OCI-LY7 (cell line): Measurements from ENCODE around the gene ACTL7B. TPM values are rescaled to one million over a fixed set of nuclear protein-coding genes. Genes with fewer than 3 reads are reported as not detected.

Source experiments
- BruUV-seq: library from RNA; stranded (reverse); fragments of 400-500 nt; replicated peaks from 2 replicates; lab custom pipeline; 2021; lab: Mats Ljungman, UMichigan
- CTCF ChIA-PET: fragments of 300-600 bp; sonication (Branson Sonifier 250); formaldehyde crosslinking; loops from one replicate; lab custom pipeline; 2022; ENCODE audit warnings: antibody characterized with exemption; ENCODE audit not compliant: unreplicated experiment; lab: Charles Lee
- POLR2A ChIA-PET: fragments of 300-600 bp; sonication (Branson Sonifier 250); formaldehyde crosslinking; loops from one replicate; lab custom pipeline; 2022; ENCODE audit warnings: antibody characterized with exemption; lab: Charles Lee
- DNase-seq: peaks from one replicate; pipeline ENCODE4 v3.0.0-alpha.2; 2015; ENCODE audit warnings: low spot score
- H2AFZ ChIP-seq: fragments of 200-600 bp; sonication (generic), shearing (Covaris generic); 2 replicates; pipeline ENCODE4 v1.6.1; 2014; ENCODE audit warnings: mild to moderate bottlenecking, antibody characterized with exemption, low read length, moderate library complexity
- H3K27ac ChIP-seq: fragments of 200-600 bp; sonication (generic); 2 replicates; pipeline ENCODE4 v1.5.1; 2014; ENCODE audit warnings: mixed run types, low read depth, mild to moderate bottlenecking, moderate library complexity, low read length, inconsistent platforms; ENCODE audit not compliant: poor library complexity, severe bottlenecking
- H3K36me3 ChIP-seq: fragments of 200-600 bp; sonication (generic); 2 replicates; pipeline ENCODE4 v1.6.1; 2014; ENCODE audit warnings: mild to moderate bottlenecking, antibody characterized with exemption, low read length, moderate library complexity, mixed read lengths; ENCODE audit not compliant: insufficient read depth
- H3K4me1 ChIP-seq: fragments of 200-600 bp; sonication (generic); 2 replicates; pipeline ENCODE4 v1.5.1; 2014; ENCODE audit warnings: mild to moderate bottlenecking, low read length; ENCODE audit not compliant: insufficient read depth, poor library complexity, severe bottlenecking
- H3K4me2 ChIP-seq: fragments of 200-600 bp; sonication (generic); 2 replicates; pipeline ENCODE4 v1.6.1; 2014; ENCODE audit warnings: mild to moderate bottlenecking, low read length
- H3K4me3 ChIP-seq: fragments of 200-600 bp; sonication (generic); 2 replicates; pipeline ENCODE4 v1.5.1; 2014; ENCODE audit warnings: mild to moderate bottlenecking, low read depth, low read length; ENCODE audit not compliant: poor library complexity, severe bottlenecking
- H3K79me2 ChIP-seq: fragments of 200-600 bp; sonication (generic); 2 replicates; pipeline ENCODE4 v1.6.1; 2016; ENCODE audit warnings: low read depth, mild to moderate bottlenecking, low read length, moderate library complexity, mixed read lengths; ENCODE audit not compliant: insufficient read depth
- H3K9me2 ChIP-seq: fragments of 200-600 bp; sonication (generic); 2 replicates; pipeline ENCODE4 v1.6.1; 2016; ENCODE audit warnings: mild to moderate bottlenecking, low read length, mixed read lengths; ENCODE audit not compliant: insufficient read depth
- H3K9me3 ChIP-seq: fragments of 200-600 bp; sonication (generic); 2 replicates; pipeline ENCODE4 v1.6.1; 2014; ENCODE audit warnings: mild to moderate bottlenecking, mixed run types, low read length, mixed read lengths
- H4K20me1 ChIP-seq: fragments of 200-600 bp; sonication (generic); 2 replicates; pipeline ENCODE4 v1.6.1; 2014; ENCODE audit warnings: mild to moderate bottlenecking, antibody characterized with exemption, low read length, moderate library complexity, mixed read lengths; ENCODE audit not compliant: insufficient read depth
- EZH2phosphoT487 ChIP-seq: fragments of 200-600 bp; sonication (generic); IDR thresholded peaks from 2 replicates; pipeline ENCODE4 v1.6.1; 2018; ENCODE audit warnings: low read depth, borderline replicate concordance, mild to moderate bottlenecking, mixed run types, antibody characterized with exemption, low read length, moderate library complexity, mixed read lengths
- intact Hi-C: fragments of 100-400 bp; cut with micrococcal nuclease; formaldehyde crosslinking; loops from one replicate; pipeline ENCODE4 v1.10.0; 2022; ENCODE audit not compliant: unreplicated experiment
- total RNA-seq, 2 experiments: library from RNA; depleted of rRNA in 1 of 2; stranded (reverse); fragments of >200 nt in 1 of 2; shearing (Covaris generic) in 1 of 2; gene quantifications; 2 replicates each; pipeline ENCODE4 v1.2.3, GENCODE V29; 2014 to 2022
- TF ChIP-seq, protein P1 (sequence below): fragments of 200-600 bp; sonication (generic); conservative IDR thresholded peaks from 2 replicates; pipeline ENCODE4 v1.5.1; 2014; ENCODE audit warnings: mild to moderate bottlenecking, antibody characterized with exemption, low read length, moderate library complexity, mixed read lengths

The ACTL7B gene
- total RNA-seq, 2 experiments from 2014 or later = not detected

DNA sequence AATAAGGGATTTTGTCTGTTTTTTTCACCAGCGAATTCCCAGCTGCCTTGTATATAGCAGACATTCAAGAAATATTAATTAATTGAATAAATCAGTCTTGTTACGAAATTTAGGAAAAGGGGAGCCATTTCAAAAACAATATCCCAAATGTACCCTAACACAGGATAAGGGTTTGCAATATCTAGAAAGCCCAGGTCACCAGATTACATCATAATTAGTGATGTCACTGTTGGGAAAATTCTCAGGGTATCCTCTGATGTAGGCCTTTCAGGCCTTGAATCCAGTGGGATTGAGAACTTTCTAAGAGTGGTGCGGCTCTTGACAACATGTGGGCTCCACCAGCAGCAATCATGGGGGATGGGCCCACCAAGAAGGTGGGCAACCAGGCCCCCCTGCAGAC, 6.2 kb upstream of the ACTL7B start, which contains the start of gene ACTL7A:
Gene ACTL7A, plus strand, starts transcription at position 270 of the 400 bp plus-strand sequence. Its CDS starts 57 bp downstream, at position 327.
- Histone ChIP-seq H3K36me3 (no peaks in the 10 kb centered on the region), H3K27ac (no peak within 1 kb of the TSS), H3K4me3 (no peak within 1 kb of the TSS), H3K79me2 (no peaks in the 10 kb centered on the region), H3K4me2 (no peak within 1 kb of the TSS), H4K20me1 (no peaks in the 10 kb centered on the region), H3K4me1 (no peaks in the 10 kb centered on the region), H2AFZ (no peak within 1 kb of the TSS), H3K9me3 (no peaks in the 10 kb centered on the region), H3K9me2 (no peaks in the 10 kb centered on the region)
- no TSS peak for BruUV-seq
- intact Hi-C loops = no loop called here
- ChIA-PET POLR2A (no interaction called here), CTCF (no interaction called here)
- no peak for TF ChIP-seq EZH2phosphoT487
- TF ChIP-seq, protein P1, sequence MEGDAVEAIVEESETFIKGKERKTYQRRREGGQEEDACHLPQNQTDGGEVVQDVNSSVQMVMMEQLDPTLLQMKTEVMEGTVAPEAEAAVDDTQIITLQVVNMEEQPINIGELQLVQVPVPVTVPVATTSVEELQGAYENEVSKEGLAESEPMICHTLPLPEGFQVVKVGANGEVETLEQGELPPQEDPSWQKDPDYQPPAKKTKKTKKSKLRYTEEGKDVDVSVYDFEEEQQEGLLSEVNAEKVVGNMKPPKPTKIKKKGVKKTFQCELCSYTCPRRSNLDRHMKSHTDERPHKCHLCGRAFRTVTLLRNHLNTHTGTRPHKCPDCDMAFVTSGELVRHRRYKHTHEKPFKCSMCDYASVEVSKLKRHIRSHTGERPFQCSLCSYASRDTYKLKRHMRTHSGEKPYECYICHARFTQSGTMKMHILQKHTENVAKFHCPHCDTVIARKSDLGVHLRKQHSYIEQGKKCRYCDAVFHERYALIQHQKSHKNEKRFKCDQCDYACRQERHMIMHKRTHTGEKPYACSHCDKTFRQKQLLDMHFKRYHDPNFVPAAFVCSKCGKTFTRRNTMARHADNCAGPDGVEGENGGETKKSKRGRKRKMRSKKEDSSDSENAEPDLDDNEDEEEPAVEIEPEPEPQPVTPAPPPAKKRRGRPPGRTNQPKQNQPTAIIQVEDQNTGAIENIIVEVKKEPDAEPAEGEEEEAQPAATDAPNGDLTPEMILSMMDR = no peak
- DNase-seq = no peak

DNA sequence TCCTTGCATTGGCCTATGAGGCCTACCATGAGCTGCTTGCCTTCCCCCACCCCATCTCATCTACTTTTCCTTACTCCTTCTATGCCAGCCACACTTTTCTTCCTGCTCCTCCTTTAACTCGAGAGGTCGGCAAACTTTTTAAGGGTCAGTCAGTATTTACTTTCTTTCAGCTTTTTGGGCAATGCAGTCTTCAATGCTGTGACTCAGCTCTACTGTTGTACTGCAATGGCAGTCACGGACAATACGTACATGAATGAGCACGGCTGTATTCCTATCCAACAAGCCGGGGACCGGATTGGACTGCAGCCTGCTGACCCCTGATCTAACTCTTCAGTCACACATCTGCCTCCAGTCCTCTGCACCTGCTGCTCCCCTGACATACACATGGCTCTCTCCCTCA, 5.7 kb upstream of the ACTL7B start:
- intact Hi-C loops = no loop called here

GRCh38 chr9:108860764-108861163, 5.0 kb upstream of the ACTL7B start:
- H3K4me3 ChIP-seq = no peak overlapping the region
- H3K4me1 ChIP-seq = no peaks in the 10 kb centered on the region
- H4K20me1 ChIP-seq = no peaks in the 10 kb centered on the region
- ChIA-PET CTCF (no interaction called here), POLR2A (no interaction called here)
- no peaks in the 10 kb centered on the region for H3K9me2 ChIP-seq
- DNase-seq = no peak
- no TSS peak for BruUV-seq
- intact Hi-C loops = no loop called here
- H3K36me3 ChIP-seq = no peaks in the 10 kb centered on the region
- no peak overlapping the region for H2AFZ ChIP-seq
- H3K27ac ChIP-seq = no peak overlapping the region
- H3K4me2 ChIP-seq = no peak overlapping the region
- TF ChIP-seq, protein P1 = no peak
- TF ChIP-seq EZH2phosphoT487 = no peak
- H3K79me2 ChIP-seq = no peaks in the 10 kb centered on the region
- no peaks in the 10 kb centered on the region for H3K9me3 ChIP-seq

More for the DNA sequence above, 5.7 kb upstream of the ACTL7B start:
- H3K9me2 ChIP-seq = no peaks in the 10 kb centered on the region
- DNase-seq = no peak
- TF ChIP-seq, protein P1 = no peak
- no peaks in the 10 kb centered on the region for H3K9me3 ChIP-seq
- H3K4me2 ChIP-seq = no peak overlapping the region
- no peak overlapping the region for H3K27ac ChIP-seq
- H4K20me1 ChIP-seq = no peaks in the 10 kb centered on the region
- H3K4me3 ChIP-seq = no peak overlapping the region
- H2AFZ ChIP-seq = no peak overlapping the region
- no peaks in the 10 kb centered on the region for H3K4me1 ChIP-seq
- H3K36me3 ChIP-seq = no peaks in the 10 kb centered on the region
- POLR2A ChIA-PET = no interaction called here
- no TSS peak for BruUV-seq
- CTCF ChIA-PET = no interaction called here
- no peaks in the 10 kb centered on the region for H3K79me2 ChIP-seq
